ENCODE results near the gene TMEM255B. TPM values are rescaled to one million over a fixed set of nuclear protein-coding genes. Genes with fewer than 3 reads are reported as not detected.

Gene TMEM255B
- total RNA-seq, 2 donors from 2014 or later: 0.96 to 4.6 TPM

DNA sequence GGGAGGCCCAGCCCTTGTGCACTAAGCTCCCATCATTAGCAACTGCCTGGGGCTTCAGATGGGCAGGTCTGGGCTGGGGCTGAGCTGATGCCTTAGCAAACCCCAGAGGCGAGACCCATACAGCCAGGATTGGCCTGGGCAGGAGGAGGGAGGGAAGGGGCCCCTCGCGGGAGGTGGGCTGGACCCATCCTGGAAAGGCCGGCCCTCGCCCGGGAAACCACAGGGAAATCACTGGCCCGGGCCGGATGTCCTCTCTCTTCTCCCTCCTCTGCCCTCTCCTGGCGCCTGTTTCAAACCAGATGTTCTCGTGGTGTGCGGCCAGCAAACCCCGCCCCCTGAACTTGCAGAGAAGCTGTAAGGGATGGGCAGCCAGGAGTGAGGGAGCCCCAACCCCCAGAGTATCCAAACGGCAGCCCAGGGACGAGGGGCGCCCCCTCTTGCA lies 43.1 kb downstream of the TMEM255B start:
- WGBS: 17% methylated on average over 15 of the region's 15 CpGs
- Histone ChIP-seq H3K27ac (no peak overlapping the region), H3K9me3 (no peaks in the 10 kb centered on the region), H3K4me1 (replicated peaks) (no peaks in the 10 kb centered on the region), H3K27me3 (replicated peaks; ENCODE audit: insufficient read depth) (no peaks in the 10 kb centered on the region), H3K4me3 (no peak overlapping the region), H3K36me3 (no peaks in the 10 kb centered on the region)
- intact Hi-C loops (cut with DNase I): no loop called here
- DNase-seq (ENCODE audit: low spot score): no peak
- TF ChIP-seq POLR2A (IDR thresholded peaks at IDR 0.05) (no peak), POLR2AphosphoS5 (IDR thresholded peaks at IDR 0.05) (no peak)
- TF ChIP-seq, protein P1, sequence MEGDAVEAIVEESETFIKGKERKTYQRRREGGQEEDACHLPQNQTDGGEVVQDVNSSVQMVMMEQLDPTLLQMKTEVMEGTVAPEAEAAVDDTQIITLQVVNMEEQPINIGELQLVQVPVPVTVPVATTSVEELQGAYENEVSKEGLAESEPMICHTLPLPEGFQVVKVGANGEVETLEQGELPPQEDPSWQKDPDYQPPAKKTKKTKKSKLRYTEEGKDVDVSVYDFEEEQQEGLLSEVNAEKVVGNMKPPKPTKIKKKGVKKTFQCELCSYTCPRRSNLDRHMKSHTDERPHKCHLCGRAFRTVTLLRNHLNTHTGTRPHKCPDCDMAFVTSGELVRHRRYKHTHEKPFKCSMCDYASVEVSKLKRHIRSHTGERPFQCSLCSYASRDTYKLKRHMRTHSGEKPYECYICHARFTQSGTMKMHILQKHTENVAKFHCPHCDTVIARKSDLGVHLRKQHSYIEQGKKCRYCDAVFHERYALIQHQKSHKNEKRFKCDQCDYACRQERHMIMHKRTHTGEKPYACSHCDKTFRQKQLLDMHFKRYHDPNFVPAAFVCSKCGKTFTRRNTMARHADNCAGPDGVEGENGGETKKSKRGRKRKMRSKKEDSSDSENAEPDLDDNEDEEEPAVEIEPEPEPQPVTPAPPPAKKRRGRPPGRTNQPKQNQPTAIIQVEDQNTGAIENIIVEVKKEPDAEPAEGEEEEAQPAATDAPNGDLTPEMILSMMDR (IDR thresholded peaks at IDR 0.05): no peak

DNA sequence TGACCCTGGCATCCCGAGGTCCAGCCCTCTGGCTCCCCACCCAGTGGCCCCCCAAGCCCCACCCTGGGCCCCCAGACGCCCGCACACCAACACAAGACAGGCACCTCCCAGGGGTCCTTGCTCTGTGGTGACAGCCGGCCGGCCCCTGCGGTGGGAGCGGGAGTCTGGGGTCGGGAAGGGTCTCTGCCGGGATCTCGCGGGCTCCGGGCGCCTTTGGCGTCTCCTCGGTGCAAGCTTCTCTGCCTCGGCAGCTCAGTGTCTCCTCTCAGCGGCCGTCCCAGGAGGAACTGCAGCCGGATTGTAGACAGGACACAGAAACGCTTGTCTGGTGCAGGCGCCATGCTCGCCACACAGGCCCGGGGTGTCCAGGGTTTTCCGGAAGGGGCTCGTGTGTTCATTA lies 43.7 kb downstream of the TMEM255B start:
- intact Hi-C loops (cut with DNase I): no loop called here

DNA sequence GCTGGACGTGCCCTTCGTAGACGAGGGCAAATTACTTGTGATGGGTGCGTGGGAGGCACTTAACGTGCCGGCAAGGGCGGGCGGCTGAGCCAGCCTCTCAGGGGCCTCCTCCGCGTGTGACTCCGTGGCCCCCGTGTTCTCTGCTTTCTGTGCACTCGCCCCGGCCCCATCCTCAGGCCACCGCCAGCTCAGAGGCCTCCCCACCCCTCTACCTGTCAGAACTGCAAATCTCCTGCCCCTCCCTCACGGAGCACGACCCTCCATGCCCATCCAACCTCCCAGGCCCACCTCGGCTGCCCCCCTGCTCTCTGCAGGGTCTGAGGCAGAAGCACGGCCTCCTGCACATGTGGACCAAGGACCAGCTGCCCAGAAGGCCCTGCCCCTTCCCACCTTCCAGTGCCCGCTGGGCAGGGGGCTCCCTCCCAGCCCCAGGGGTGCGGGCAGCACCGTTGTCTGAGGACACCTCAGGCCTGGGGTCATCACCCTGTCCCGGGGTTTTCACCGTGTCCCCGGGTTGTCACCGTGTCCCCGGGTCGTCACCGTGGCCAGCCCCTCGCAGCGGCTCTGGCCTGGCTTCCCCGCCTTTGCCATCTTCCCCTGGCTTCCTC lies 44.5 kb downstream of the TMEM255B start:
- Histone ChIP-seq H3K27me3 (replicated peaks; ENCODE audit: insufficient read depth) (no peaks in the 10 kb centered on the region), H3K4me1 (replicated peaks) (no peaks in the 10 kb centered on the region), H3K36me3 (no peaks in the 10 kb centered on the region), H3K27ac (no peak overlapping the region), H3K4me3 (no peak overlapping the region), H3K9me3 (no peaks in the 10 kb centered on the region)
- WGBS: 72% methylated on average over 32 of the region's 32 CpGs
- intact Hi-C loops (cut with DNase I): no loop called here
- DNase-seq (ENCODE audit: low spot score): no peak
- TF ChIP-seq POLR2AphosphoS5 (IDR thresholded peaks at IDR 0.05) (no peak), POLR2A (IDR thresholded peaks at IDR 0.05) (no peak)
- TF ChIP-seq, protein P1 (IDR thresholded peaks at IDR 0.05): no peak

More for the DNA sequence above, 43.7 kb downstream of the TMEM255B start:
- H3K36me3 ChIP-seq: no peaks in the 10 kb centered on the region
- DNase-seq (ENCODE audit: low spot score): no peak
- 80% methylated on average over 2 of the region's 25 CpGs for WGBS
- no peak overlapping the region for H3K27ac ChIP-seq
- no peaks in the 10 kb centered on the region for H3K9me3 ChIP-seq
- H3K27me3 ChIP-seq (replicated peaks; ENCODE audit: insufficient read depth): no peaks in the 10 kb centered on the region
- H3K4me1 ChIP-seq (replicated peaks): no peaks in the 10 kb centered on the region
- H3K4me3 ChIP-seq: no peak overlapping the region
- TF ChIP-seq, protein P1 (IDR thresholded peaks at IDR 0.05): no peak
- TF ChIP-seq POLR2AphosphoS5 (IDR thresholded peaks at IDR 0.05) (no peak), POLR2A (IDR thresholded peaks at IDR 0.05) (no peak)

DNA sequence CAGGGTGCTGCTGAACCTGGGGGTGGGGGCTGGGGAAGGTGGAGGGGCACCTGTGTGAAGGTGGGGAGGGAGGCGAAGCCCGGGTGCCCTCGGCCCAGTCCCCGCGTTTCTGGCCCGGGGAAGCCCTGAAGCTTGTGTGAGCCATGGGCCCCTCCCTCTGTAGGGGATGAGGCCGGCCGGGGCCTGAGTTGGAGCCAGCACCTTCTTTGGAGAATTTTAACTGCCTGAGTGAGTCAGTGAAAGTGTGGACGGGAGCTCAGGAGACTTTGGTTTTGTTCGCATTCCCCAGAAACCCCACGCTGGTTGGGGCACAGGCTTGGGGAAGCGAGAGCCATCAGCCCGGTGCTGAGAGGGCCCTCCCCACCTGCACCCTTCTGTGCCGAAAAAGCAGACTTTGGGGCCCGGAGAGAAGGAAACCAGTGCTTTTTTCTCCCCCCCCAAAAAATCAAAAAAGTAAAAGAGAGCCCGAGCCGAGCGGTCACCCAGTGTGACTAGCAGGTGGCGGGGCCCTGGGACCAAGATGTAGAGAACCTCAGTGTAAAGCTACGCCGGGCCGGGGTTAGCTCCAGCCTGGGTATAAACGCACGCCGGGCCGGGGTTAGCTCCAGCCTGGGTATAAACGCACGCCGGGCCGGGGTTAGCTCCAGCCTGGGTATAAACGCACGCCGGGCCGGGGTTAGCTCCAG lies 45.1 kb downstream of the TMEM255B start:
- Histone ChIP-seq H3K4me1 (replicated peaks) (no peaks in the 10 kb centered on the region), H3K9me3 (no peaks in the 10 kb centered on the region), H3K27me3 (replicated peaks; ENCODE audit: insufficient read depth) (no peaks in the 10 kb centered on the region), H3K4me3 (no peak overlapping the region), H3K27ac (no peak overlapping the region), H3K36me3 (no peaks in the 10 kb centered on the region)
- DNase-seq (ENCODE audit: low spot score): no peak
- intact Hi-C loops (cut with DNase I): no loop called here
- TF ChIP-seq POLR2A (IDR thresholded peaks at IDR 0.05) (no peak), POLR2AphosphoS5 (IDR thresholded peaks at IDR 0.05) (no peak)
- TF ChIP-seq, protein P1 (IDR thresholded peaks at IDR 0.05): no peak
- WGBS: 85% methylated on average over 34 of the region's 34 CpGs

All from prostate gland (tissue), 2 donors.